GM12801 (cell line): Measurements from ENCODE around the gene BTBD18.

Experiments used
- TF ChIP-seq, protein P1 (sequence below): IDR thresholded peaks from one replicate; pipeline ENCODE4 v1.5.1; 2011; ENCODE audit warnings: control low read depth; ENCODE audit not compliant: insufficient read length; ENCODE audit errors: extremely low read depth

BTBD18 gene

DNA sequence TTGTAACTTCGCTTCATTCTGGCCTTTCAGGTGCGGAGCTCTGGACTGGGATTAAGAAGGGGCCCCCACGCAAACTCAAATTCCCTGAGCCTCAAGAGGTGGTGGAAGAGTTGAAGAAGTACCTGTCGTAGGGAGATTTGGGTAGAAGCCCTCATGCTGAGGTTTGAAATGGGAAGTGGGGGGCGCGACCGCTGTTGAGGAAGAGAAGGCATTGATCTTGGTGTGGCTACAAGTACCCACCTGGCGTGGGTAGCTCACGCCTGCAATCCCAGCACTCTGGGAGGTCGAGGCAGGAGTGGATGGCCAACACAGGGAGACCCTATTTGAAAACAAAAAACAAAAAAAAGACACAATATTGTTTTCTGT, 9.5 kb downstream of the BTBD18 start:
- TF ChIP-seq, protein P1, sequence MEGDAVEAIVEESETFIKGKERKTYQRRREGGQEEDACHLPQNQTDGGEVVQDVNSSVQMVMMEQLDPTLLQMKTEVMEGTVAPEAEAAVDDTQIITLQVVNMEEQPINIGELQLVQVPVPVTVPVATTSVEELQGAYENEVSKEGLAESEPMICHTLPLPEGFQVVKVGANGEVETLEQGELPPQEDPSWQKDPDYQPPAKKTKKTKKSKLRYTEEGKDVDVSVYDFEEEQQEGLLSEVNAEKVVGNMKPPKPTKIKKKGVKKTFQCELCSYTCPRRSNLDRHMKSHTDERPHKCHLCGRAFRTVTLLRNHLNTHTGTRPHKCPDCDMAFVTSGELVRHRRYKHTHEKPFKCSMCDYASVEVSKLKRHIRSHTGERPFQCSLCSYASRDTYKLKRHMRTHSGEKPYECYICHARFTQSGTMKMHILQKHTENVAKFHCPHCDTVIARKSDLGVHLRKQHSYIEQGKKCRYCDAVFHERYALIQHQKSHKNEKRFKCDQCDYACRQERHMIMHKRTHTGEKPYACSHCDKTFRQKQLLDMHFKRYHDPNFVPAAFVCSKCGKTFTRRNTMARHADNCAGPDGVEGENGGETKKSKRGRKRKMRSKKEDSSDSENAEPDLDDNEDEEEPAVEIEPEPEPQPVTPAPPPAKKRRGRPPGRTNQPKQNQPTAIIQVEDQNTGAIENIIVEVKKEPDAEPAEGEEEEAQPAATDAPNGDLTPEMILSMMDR = no peak

DNA sequence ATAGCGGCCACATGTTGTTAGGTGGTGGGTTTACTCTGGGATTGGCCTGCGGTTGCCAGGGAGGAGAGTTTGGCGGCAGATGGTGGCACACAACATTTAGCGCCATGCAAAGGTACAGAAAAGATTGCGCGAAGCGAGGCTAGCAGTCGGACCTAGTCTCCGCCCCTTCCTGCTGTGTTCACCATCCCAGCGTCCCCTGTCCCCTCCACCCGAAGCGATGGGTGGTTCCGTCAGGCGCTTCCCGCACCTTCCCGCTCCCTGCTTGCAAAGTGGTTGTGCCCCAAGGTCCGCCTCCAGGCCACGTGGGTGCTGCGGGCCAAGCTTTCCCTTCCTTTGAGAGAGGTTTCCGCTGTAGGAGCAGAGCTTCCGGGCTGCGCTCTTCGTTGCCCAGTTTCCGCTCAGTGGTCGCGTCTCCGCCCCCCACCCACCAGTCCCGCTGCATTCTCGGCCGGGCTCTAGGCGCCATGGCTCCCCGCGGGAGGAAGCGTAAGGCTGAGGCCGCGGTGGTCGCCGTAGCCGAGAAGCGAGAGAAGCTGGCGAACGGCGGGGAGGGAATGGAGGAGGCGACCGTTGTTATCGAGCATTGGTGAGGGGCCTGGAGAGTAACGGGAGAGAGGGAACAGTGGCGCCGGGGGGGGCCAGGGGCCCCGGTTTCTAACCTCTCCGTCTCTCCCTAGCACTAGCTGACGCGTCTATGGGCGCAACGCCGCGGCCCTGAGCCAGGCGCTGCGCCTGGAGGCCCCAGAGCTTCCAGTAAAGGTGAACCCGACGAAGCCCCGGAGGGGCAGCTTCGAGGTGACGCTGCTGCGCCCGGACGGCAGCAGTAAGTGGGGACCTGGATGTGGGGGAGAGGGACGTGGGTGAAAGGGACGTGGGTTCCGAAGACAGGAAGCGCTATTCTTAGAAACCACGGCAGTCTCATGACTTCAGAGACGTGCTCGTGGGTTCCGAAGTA, 10.2 kb downstream of the BTBD18 start, which contains the start of gene SELENOH:
SELENOH (plus strand) TSS at position 360 of the 955 bp plus-strand sequence; CDS start at position 465, 105 bp downstream.
- TF ChIP-seq, protein P1 = no peak

DNA sequence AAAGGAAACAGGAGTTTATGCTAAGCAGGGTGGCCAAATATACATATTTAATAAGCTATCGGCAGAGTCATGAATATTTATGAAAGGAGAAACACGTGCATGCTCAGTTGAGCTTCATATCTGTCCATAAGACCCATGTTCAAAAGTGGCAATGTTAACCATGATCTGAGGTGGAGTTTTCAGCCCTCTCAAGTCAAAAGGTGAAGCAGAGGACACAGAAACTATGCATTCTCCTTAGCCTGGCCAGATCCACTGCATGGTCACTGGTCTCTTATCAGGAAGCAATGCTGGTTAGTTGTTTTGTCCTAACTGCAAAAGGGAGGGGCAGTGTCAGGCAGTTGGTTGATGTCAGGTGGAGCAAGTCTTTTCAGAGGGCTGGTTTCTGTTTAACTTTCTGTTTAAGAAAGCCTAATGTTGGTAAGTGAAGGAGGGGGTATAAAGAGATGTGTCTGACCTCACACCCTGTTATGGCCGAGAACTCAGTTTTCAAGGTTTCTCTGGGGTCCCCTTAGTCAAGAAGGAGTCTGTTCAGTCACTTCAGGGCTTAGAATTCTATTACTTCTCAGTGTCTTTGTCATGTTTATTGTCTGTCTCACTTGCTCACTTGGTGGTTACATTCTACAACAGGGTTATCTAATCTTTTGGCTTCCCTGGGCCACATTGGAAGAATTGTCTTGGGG, 15.9 kb downstream of the BTBD18 start:
- TF ChIP-seq, protein P1 = no peak

DNA sequence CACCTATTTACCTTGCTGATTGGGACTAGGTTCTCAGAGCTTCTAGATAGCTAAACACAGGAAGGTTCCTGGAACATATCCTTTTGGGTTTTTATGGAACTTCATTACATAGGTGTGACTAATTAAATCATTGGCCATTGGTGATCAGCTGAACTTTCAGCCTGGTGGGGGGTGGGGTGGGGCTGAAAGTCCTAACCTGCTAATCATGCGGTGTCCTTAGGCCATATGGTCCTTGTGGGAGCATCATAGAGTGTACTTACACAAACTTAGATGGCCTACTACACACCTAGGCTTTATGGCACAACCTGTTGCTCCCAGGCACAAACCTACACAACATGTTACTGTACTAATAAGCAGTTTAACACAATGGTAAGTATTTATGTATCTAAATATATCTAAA, 19.0 kb downstream of the BTBD18 start:
- TF ChIP-seq, protein P1 = no peak

DNA sequence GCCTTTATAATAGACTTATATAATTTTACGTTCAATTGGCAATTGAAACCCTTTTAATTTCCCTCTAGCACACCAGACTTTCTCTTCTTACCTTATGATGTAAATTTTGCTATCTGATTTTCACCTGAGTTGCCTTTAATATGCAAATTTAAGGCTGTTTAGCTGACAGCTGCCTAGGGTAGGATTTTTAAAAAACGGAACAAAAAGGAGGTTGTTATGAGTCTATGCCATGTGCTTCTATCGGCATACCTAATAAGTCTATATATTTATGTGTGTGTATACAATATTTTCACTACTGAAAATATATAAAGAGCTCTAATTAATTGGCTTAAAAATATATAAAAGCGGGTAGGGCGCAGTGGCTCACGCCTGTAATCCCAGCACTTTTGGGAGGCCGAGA, 22.1 kb downstream of the BTBD18 start:
- TF ChIP-seq, protein P1 = no peak

DNA sequence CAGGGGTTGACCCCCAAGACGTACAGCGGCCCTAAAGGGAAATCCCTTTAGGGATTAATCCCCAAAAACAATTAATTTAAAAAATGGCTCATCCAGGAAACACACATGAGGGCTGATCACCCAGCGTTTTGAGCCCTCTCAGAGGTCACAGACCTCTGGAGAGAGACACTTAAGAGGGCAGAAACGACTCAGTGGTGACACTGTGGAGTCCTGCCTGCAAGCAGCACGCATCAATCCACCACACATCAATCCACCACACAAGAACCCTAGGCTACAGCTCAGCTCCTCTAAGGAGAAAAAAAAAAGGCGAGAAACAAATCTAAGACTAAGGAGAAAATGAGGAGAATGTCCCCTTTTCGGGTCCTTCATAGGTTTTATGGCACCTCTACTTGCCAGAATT, 22.8 kb downstream of the BTBD18 start:
- TF ChIP-seq, protein P1 = no peak

DNA sequence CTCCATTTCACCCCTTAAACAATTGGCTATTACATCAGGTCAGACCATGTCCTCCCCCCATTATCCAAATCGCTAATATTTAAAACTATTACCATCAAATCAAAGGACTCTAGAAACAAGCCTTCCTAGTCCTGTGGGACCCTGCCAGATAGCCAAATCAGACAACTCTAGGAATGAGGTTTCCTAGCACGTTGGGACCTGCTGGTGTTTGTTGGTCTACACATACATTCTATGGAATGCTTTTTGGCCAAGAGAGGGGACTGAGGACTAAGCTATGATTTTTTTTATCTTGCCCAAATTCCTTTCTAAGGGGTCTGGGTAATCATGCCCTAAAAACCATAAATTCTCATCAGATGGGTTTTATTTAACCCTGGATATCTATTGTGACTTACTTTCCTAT, 24.4 kb downstream of the BTBD18 start:
- TF ChIP-seq, protein P1 = no peak
